Stimulated activated CD8-positive, alpha-beta memory T cell treated with anti-CD3 and anti-CD28 coated beads, Interleukin-15, amount 100 ng/mL, for 24 hours (primary cell): ENCODE measurements around the gene VPS16.

Source experiments
- DNase-seq: peaks from one replicate; pipeline ENCODE4 v3.0.0-alpha.2; 2020; ENCODE audit warnings: low read depth

Gene VPS16

DNA sequence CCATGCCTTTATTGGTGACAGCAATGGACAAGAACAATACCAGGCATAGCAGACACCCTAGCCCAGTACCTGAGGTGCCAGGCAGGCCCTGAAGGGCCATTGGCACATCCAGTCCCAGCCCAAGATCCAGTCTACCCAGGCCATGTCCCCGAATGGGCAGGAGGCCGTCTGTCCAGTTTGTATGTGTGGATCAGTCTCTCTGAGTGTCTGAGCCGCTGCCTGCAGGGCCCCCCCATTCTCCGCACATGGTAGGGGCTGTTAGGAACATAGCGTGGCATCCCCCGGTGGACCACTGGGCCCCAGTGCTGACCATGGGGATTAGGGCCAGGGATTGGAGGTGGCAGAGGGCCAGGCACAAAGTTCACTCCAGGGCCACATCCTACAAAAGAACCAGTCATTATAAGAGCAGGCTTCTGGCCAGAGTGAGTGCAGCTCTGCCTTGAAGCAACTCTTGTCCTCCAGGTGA, 5.2 kb upstream of the VPS16 start:
- no peak for DNase-seq

DNA sequence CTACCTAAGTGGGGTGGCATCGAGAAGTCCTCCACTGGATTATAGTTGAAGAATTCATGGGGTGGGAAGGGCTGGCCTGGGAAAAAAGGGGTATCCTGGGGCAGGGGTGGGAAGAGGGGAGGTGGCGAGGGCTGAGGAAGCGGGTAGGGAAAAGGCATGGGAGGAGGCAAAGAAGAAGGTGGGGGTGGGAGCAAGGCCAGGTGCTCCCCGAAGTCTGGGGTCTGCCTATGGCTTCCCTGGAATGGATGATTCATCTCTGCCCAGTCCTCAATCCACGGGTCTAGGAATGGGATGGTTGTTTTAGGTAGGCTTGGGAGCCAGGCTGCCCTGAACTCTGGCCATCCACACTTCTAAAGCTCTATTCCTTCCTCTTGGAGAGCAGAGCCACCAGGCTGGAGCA, 4.5 kb upstream of the VPS16 start:
- DNase-seq, result no peak

DNA sequence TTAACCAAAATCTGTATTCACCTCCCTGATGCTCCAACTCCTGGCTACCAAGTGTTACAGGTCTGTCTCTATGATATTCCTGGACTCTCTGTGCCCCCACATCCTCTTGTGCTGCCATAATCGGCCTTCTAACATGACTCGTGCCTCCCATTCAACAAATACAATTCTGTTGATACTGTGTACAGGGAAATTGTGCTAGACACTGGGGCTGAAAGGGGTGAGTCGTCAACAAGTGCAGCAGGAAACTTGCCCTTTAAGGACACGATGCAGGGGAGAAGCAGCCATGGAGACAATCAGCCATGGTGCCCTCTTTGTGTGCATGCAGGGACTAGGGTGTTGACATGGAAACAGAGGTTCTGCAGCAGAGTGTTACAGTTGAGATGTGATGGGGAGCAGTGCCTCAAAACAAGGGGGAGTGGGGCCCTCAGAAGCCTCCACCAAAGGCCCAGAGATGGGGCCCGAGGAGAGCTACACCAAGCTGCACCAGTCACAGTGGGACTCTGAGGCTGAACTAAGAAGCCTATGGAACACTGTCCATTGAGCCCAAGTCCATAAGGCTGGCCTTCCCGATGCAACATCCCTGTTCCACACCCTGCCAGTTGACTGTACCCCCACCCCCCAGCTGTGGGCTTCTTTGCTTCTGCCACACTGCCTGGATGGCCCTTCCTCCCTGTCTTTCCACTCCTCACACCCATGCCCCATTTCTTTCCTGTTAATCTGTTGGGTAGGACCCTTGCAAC, 3.2 kb upstream of the VPS16 start:
- DNase-seq, result no peak

DNA sequence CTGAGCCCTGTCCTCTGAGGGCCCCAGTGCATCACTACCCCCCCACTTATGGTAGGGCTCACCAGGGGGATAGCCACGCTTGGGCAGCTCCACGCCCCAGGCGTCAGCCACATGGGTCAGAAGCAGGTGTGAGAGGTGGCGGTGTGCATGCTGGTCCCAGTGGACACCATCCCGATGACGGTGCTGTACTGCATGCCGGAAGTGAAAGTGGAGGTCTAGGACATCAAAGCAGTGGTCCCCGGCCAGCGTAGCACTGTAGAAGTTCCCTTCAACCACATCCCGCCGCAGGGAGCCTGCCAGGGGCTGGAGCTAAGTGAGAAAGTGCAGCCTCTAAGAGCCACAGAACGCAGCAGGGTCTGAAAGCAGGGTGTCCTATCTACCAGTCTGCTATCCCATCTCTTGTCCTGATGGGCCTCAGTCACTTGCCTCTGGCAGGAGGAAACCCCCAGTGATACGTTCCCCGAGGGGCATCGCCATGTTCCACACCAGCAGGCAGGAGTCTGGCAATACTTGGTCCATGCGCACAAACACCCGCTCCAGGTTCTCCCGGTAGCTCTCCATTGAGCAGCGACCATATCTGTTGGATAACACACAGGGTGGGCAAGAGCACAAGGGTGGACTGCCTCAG, 2.3 kb upstream of the VPS16 start:
- DNase-seq, result no peak

GRCh38 chr20:2838847-2839671, 1.5 kb upstream of the VPS16 start:
- DNase-seq, result no peak

DNA sequence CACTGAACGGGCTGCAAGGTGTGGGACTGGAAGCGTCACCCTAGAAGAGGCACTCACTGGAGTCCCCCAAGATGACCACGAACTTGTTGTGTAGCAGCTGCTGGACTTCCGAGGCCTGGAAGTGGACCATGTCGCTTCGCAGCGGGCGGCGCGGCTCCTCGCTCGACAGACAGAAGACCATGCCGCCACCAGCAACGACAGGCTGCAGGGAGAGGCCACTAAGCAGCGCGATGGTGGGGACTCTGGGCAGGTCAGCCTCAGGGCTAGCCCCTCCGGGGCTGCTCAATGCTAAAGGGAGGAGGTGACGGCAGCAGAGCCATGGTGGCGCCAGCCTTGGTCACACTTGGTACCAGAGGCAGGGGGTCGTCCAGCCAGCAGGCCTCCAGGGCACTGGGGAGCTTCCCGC, 810 bp upstream of the VPS16 start:
- no peak for DNase-seq

DNA sequence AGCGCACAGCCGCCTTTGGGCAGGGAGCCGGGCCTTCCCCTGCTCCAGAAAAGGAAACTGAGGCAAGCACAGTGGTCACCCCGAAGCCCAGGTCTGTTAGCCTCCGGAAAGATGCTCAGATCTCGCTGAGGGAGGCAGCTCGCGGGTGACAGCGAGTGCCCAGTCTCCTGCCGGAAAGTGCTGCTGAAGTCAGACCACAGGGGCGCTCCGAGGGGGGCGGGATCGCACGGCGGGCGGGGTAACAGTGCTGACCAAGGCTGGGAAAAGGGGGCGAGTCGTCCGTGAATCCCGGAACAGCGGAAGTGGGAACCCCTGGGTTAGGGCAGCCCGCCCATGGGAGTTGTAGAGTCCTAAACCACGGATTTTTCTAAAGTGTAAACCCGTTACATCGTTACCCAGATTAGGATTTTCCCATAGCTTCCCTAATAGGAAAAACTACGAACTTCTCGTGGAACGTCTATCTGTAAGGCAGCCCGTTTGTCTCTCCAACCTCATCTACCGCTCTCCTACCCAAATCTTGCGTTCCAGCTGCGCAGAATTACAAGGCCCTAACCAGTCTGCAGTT, 504 bp downstream of the VPS16 start:
- no peak for DNase-seq

- DNase-seq, result no peak
Measured at GRCh38 chr20:2845607-2846006, 5.1 kb downstream of the VPS16 start.

GRCh38 chr20:2846698-2847097, 6.2 kb downstream of the VPS16 start:
- DNase-seq, result no peak

GRCh38 chr20:2847802-2848201, 7.3 kb downstream of the VPS16 start:
- no peak for DNase-seq

- no peak for DNase-seq
Measured at GRCh38 chr20:2849529-2849928, 9.0 kb downstream of the VPS16 start.

GRCh38 chr20:2851086-2851485, 10.5 kb downstream of the VPS16 start:
- DNase-seq, result no peak

DNA sequence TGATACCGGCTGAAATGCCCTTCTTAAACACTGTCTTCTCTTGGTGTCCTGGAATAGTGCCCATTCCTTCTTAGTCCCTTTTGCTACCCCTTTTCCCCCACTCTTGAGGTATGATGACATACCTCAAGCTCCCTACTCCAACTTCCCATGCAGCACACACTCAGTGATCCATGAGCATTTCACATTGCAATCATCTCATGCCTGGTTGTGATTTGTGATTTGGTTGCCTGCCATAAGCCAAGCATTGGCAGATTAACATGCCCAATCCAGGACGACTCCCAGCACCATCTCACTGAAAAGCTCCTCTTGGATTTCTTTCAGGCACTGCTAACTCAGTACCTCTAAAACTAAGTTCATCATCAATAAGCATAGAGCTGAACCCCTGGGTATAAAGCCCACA, 18.0 kb downstream of the VPS16 start:
- DNase-seq, result no peak

GRCh38 chr20:2859330-2860121, 19.0 kb downstream of the VPS16 start:
- no peak for DNase-seq

DNA sequence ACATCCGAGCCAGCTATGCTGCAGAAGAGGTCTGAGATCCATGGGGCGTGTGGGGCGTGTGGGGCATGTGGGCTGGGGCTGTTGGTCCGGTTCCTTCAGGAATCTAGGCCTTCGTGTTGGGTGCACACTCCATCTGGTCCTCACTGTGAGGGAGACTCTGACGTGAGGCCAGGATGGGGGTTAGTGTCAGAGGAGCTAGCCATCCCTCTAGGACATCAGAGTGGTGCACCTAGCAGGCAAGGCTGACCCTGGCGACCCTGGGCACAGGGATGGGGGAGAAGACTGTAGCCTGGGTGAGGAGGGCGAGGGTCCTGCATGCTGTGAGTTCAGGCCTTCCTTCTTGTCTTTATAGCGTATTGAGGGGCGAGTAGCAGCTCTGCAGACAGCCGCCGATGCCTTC, 24.1 kb downstream of the VPS16 start:
- no peak for DNase-seq

DNA sequence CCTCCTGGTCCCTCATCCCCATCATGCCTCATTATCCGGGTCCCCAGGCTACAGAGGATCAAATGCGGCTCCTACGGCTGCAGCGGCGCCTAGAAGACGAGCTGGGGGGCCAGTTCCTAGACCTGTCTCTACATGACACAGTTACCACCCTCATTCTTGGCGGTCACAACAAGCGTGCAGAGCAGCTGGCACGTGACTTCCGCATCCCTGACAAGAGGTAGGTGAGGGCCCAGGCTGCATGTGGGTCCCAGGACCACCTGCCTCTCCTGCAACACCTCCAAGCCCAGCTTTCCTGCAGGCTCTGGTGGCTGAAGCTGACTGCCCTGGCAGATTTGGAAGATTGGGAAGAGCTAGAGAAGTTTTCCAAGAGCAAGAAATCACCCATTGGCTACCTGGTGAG, 24.6 kb downstream of the VPS16 start:
- DNase-seq, result no peak

DNA sequence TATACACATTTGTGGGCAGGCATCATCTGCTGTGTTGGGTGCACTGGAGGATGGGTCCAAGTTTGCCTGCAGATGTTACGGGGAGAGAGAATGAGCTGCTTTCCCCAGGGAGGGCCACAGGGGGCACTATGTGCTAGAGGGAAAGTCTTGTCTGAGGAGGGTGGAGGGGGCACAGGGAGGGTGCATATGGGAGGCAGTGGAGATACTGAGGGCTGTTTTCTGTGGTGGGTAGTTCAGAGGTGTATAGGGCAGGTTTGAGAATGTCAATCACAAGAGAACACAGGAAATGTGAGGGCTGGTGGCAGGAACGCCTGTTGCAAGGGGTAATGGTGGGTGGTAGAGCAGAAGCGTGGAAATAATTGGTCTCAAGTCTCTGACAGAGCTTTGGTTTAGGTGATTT, 25.1 kb downstream of the VPS16 start:
- no peak for DNase-seq

- no peak for DNase-seq
Measured at GRCh38 chr20:2866236-2866635, 25.7 kb downstream of the VPS16 start.

GRCh38 chr20:2867081-2867864, 26.7 kb downstream of the VPS16 start:
- no peak for DNase-seq

- DNase-seq, result no peak
Measured at GRCh38 chr20:2869381-2869780, 28.8 kb downstream of the VPS16 start.

- no peak for DNase-seq
Measured at GRCh38 chr20:2871111-2871465, 30.5 kb downstream of the VPS16 start.
